DND-41 (cell line): ENCODE results near the gene MXI1.

Experiments used
- ATAC-seq: fragments of 200-7000 bp; cut with Tn5 transposase; 3 replicates; pipeline ENCODE4 v1.9.1; 2021; ENCODE audit warnings: low read depth; ENCODE audit not compliant: insufficient read depth
- DNase-seq: peaks from one replicate; pipeline ENCODE4 v3.0.0-alpha.2; 2020
- H2AFZ ChIP-seq: 2 replicates; pipeline ENCODE4 v1.6.0; 2012; ENCODE audit warnings: low read depth, low read length
- H3K27ac ChIP-seq: 2 replicates; pipeline ENCODE4 v1.5.1; 2012; ENCODE audit warnings: low read length, inconsistent platforms
- H3K27me3 ChIP-seq: fragments of 200-600 bp; sonication (generic); 2 replicates; pipeline ENCODE4 v1.6.0; 2012; ENCODE audit warnings: low read length, mild to moderate bottlenecking, inconsistent platforms; ENCODE audit not compliant: insufficient read depth, poor library complexity
- H3K36me3 ChIP-seq: 2 replicates; pipeline ENCODE4 v1.5.1; 2012; ENCODE audit warnings: low read length, inconsistent platforms; ENCODE audit not compliant: insufficient read depth
- H3K4me1 ChIP-seq: 2 replicates; pipeline ENCODE4 v1.5.1; 2012; ENCODE audit warnings: mild to moderate bottlenecking, low read length; ENCODE audit not compliant: insufficient read depth
- H3K4me2 ChIP-seq: 2 replicates; pipeline ENCODE4 v1.6.0; 2012; ENCODE audit warnings: mild to moderate bottlenecking, moderate library complexity, low read length, inconsistent platforms; ENCODE audit not compliant: insufficient read depth
- H3K4me3 ChIP-seq, 2 experiments: fragments of 200-600 bp in 1 of 2; shearing (Covaris generic) in 1 of 2; 2 replicates each; pipeline ENCODE4 v1.5.1; 2012 to 2016; ENCODE audit warnings: inconsistent platforms in 2 of 2, low read length in 2 of 2, mild to moderate bottlenecking in 2 of 2, low read depth in 1 of 2, moderate library complexity in 1 of 2
- H3K79me2 ChIP-seq: 2 replicates; pipeline ENCODE4 v1.6.0; 2012; ENCODE audit warnings: low read length, inconsistent platforms; ENCODE audit not compliant: insufficient read depth
- H3K9ac ChIP-seq: 2 replicates; pipeline ENCODE4 v1.6.0; 2012; ENCODE audit warnings: low read depth, mild to moderate bottlenecking, inconsistent platforms, low read length, moderate library complexity
- H3K9me3 ChIP-seq: 2 replicates; pipeline ENCODE4 v1.5.1; 2012; ENCODE audit warnings: low read length, moderate library complexity, mild to moderate bottlenecking, inconsistent platforms; ENCODE audit not compliant: insufficient read depth, severe bottlenecking
- H4K20me1 ChIP-seq: 2 replicates; pipeline ENCODE4 v1.6.0; 2012; ENCODE audit warnings: low read length; ENCODE audit not compliant: insufficient read depth
- EZH2 ChIP-seq: IDR thresholded peaks from 3 replicates; pipeline ENCODE4 v1.6.1; 2012; ENCODE audit warnings: borderline replicate concordance, low read depth, mild to moderate bottlenecking, moderate library complexity, low read length, inconsistent platforms; ENCODE audit not compliant: severe bottlenecking
- TF ChIP-seq, protein P1 (sequence below): IDR thresholded peaks from 2 replicates; pipeline ENCODE4 v1.5.1; 2012; ENCODE audit warnings: borderline replicate concordance, low read length, moderate library complexity, mild to moderate bottlenecking; ENCODE audit not compliant: poor library complexity, severe bottlenecking; ENCODE audit errors: extremely low read depth

The MXI1 gene

DNA sequence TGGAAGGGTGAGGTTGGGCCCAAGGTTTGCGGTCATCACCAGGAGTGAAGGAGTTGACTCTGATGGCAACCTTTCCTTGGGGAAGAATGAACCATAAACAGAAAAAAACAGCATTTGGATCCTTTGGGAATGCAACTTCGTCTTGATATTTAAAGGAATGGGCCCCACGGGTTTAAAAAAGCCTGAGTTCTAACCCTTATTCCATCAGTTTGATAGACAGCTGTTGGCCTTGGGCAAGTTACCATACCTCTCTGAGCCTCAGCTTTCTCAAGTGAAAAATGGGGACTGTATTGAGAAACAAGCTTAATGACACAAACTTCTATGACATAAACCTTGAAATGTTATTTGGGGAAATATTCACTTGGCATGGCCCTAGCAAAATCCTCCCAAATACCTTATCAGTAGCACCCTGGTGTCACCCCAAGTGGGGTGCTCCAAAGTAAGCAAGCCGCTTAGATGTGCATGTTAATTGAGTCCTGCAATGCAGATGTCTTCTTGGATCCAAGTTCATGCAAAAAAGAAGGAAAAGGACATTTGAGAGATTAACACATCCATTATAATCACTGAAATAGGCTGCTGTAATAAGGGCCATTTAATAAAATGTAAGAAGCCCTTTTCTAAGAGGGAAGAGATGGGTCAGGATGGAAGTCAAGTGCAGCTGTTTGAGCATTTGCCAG, 13.8 kb downstream of the MXI1 start:
- Histone ChIP-seq H3K27ac (no peak overlapping the region; the same call in 1 of the 2 replicates), H3K4me1 (peaks cover 26% of the 10 kb centered on the region), H2AFZ (peak overlapping the region; percentile 48), H3K4me3 (peak overlapping the region in 1 of 2 experiments; percentile 31; a peak in 2 of 4 replicates), H3K36me3 (no peaks in the 10 kb centered on the region), H3K4me2 (peak overlapping the region; percentile 59), H3K79me2 (no peaks in the 10 kb centered on the region), H3K27me3 (peaks cover 24% of the 10 kb centered on the region), H3K9ac (peak overlapping the region; percentile 11; the same call in 1 of the 2 replicates), H4K20me1 (no peaks in the 10 kb centered on the region), H3K9me3 (no peaks in the 10 kb centered on the region)
- no peak for DNase-seq
- no peak for TF ChIP-seq EZH2
- TF ChIP-seq, protein P1, sequence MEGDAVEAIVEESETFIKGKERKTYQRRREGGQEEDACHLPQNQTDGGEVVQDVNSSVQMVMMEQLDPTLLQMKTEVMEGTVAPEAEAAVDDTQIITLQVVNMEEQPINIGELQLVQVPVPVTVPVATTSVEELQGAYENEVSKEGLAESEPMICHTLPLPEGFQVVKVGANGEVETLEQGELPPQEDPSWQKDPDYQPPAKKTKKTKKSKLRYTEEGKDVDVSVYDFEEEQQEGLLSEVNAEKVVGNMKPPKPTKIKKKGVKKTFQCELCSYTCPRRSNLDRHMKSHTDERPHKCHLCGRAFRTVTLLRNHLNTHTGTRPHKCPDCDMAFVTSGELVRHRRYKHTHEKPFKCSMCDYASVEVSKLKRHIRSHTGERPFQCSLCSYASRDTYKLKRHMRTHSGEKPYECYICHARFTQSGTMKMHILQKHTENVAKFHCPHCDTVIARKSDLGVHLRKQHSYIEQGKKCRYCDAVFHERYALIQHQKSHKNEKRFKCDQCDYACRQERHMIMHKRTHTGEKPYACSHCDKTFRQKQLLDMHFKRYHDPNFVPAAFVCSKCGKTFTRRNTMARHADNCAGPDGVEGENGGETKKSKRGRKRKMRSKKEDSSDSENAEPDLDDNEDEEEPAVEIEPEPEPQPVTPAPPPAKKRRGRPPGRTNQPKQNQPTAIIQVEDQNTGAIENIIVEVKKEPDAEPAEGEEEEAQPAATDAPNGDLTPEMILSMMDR, result no peak
- ATAC-seq, result no peak

DNA sequence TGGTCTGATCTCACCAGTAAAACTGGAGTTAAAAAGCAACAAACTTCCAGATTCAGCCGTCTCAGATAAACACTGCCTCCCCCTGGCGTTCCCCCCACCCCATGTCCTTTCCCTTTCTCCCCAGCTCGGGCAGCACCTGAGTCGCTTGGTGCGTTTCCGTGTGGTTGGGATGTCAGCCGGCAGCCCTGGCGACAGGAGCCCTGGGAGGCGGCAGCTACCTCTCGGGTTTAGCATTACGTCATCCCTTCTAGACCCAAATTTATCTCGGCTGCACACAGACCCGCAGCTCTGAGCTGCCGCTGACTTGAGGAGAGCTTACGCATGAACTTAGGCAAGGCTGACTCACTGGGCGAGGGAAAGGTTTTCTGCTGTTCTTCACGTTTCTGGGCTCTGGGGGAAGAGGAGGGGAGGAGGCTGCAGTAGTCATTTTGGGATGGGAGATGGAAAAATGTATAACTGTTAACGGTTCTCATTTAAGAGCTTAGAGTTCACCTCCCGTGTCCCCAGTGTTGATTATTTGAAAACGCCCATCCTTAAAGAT, 14.4 kb downstream of the MXI1 start:
- Histone ChIP-seq H3K9ac (peak overlapping the region; percentile 11; the same call in 1 of the 2 replicates), H3K27me3 (peaks cover 22% of the 10 kb centered on the region), H3K27ac (no peak overlapping the region), H3K4me1 (peaks cover 26% of the 10 kb centered on the region), H3K79me2 (no peaks in the 10 kb centered on the region), H3K36me3 (no peaks in the 10 kb centered on the region), H3K4me2 (peak overlapping the region; percentile 59), H4K20me1 (no peaks in the 10 kb centered on the region), H3K9me3 (no peaks in the 10 kb centered on the region), H3K4me3 (peak overlapping the region in 1 of 2 experiments; percentile 31; a peak in 2 of 4 replicates), H2AFZ (peak overlapping the region; percentile 48)
- TF ChIP-seq EZH2, result peak; percentile 74
- TF ChIP-seq, protein P1, result peak; percentile 63
- ATAC-seq (peak; percentile 60), DNase-seq (peak; percentile 68)

DNA sequence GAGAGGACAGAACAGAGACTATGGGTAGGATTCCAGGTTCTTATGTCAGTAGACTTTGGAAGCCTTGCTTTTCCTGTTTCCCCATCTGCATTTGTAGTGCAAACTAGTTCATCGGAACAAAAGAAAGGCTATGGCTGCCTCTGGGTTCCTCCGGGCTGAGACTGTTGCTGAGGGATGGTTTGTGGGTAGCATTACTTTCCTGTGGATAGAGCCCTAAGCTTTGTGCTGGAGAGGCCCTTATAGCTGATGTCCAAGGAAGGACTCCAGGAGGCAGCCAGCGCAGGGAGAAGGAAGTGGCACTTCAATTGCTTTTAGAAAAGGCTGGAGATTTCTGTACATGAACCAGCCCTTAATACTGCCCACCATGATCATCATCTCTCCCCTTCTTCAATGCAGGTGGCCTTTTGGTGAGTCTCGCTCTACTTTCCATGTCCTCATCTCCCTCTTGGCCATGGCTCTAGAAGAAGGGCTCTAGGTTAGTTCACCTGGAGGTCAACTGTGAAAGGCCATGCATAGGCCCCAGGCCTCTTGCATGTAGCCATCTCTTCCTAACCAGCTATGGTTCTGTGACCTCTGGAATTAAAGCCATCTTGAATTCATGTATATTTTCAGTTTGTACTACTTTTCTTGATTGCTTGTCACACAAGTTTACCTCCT, 15.4 kb downstream of the MXI1 start:
- DNase-seq (no peak), ATAC-seq (no peak)
- Histone ChIP-seq H3K9me3 (no peaks in the 10 kb centered on the region), H3K36me3 (no peaks in the 10 kb centered on the region), H3K27me3 (peaks cover 13% of the 10 kb centered on the region), H3K27ac (no peak overlapping the region), H3K9ac (no peak overlapping the region), H3K4me2 (no peak overlapping the region), H3K4me1 (peaks cover 30% of the 10 kb centered on the region), H3K79me2 (no peaks in the 10 kb centered on the region), H3K4me3 (no peak overlapping the region), H2AFZ (no peak overlapping the region), H4K20me1 (no peaks in the 10 kb centered on the region)
- no peak for TF ChIP-seq EZH2
- TF ChIP-seq, protein P1, result no peak
